Glutamatergic neuron (in vitro differentiated cells): ENCODE data around the gene E2F2. TPM values are rescaled to one million over a fixed set of nuclear protein-coding genes. Genes with fewer than 3 reads are reported as not detected.

Experiments used
- DNase-seq: peaks from one replicate; pipeline ENCODE4 v3.0.0; 2022
- H3K27ac Mint-ChIP-seq: one replicate; pipeline ENCODE4 v1.8.0; 2020; ENCODE audit warnings: mild to moderate bottlenecking, mixed read lengths, inconsistent platforms; ENCODE audit not compliant: unreplicated experiment
- H3K27me3 Mint-ChIP-seq: one replicate; pipeline ENCODE4 v1.8.0; 2020; ENCODE audit warnings: mild to moderate bottlenecking, moderate library complexity, mixed read lengths, inconsistent platforms; ENCODE audit not compliant: unreplicated experiment
- H3K36me3 Mint-ChIP-seq: one replicate; pipeline ENCODE4 v1.8.0; 2020; ENCODE audit warnings: mild to moderate bottlenecking, mixed read lengths, inconsistent platforms; ENCODE audit not compliant: unreplicated experiment
- H3K4me1 Mint-ChIP-seq: one replicate; pipeline ENCODE4 v1.8.0; 2020; ENCODE audit warnings: mild to moderate bottlenecking, low read depth, mixed read lengths, inconsistent platforms; ENCODE audit not compliant: unreplicated experiment
- H3K4me3 Mint-ChIP-seq: one replicate; pipeline ENCODE4 v1.8.0; 2020; ENCODE audit warnings: mild to moderate bottlenecking, mixed read lengths, inconsistent platforms; ENCODE audit not compliant: unreplicated experiment
- H3K9me3 Mint-ChIP-seq: one replicate; pipeline ENCODE4 v1.8.0; 2020; ENCODE audit warnings: mild to moderate bottlenecking, moderate library complexity, mixed read lengths, inconsistent platforms; ENCODE audit not compliant: unreplicated experiment
- total RNA-seq: library from RNA; stranded (reverse); fragmentation: NEBNext Ultra II Directional; extraction: Animal tissue kit (Norgen Biotek cat#: 25700); gene quantifications from one replicate; pipeline ENCODE4 v1.2.1, GENCODE V29; 2021; ENCODE audit not compliant: unreplicated experiment
- TF ChIP-seq, protein P1 (sequence below): fragments of 200-600 bp; sonication (generic); IDR thresholded peaks from one replicate; pipeline ENCODE4 v1.5.0; 2021; ENCODE audit not compliant: partially characterized antibody, unreplicated experiment

The E2F2 gene
- total RNA-seq, 1 donor from 2014 or later = 5.4 TPM

DNA sequence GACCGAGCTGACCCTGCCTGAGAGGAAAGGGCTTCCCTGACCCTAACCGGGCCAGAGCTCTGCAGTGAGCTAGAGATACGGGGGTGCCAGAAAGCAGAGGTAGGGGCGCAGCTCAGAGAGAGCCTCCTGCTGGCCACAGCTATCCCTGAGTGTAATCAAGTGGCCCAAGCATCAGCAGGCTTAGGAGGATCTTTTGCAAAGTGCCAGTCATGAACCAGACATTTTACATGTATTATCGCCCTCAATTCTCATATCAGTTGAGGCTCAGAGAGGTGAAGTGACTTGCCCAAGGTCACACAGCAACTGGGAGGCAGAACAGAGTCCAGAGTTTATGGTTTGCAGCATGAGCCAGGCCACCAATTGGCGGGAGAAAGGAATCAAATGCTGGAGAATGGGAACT is 35.3 kb upstream of the E2F2 start:
- Mint-ChIP-seq H3K36me3 (peaks cover 5% of the 10 kb centered on the region), H3K27ac (no peak overlapping the region), H3K4me1 (peaks cover 18% of the 10 kb centered on the region), H3K4me3 (peak overlapping the region; percentile 57), H3K27me3 (peaks cover 9% of the 10 kb centered on the region), H3K9me3 (peaks cover 3% of the 10 kb centered on the region)
- TF ChIP-seq, protein P1, sequence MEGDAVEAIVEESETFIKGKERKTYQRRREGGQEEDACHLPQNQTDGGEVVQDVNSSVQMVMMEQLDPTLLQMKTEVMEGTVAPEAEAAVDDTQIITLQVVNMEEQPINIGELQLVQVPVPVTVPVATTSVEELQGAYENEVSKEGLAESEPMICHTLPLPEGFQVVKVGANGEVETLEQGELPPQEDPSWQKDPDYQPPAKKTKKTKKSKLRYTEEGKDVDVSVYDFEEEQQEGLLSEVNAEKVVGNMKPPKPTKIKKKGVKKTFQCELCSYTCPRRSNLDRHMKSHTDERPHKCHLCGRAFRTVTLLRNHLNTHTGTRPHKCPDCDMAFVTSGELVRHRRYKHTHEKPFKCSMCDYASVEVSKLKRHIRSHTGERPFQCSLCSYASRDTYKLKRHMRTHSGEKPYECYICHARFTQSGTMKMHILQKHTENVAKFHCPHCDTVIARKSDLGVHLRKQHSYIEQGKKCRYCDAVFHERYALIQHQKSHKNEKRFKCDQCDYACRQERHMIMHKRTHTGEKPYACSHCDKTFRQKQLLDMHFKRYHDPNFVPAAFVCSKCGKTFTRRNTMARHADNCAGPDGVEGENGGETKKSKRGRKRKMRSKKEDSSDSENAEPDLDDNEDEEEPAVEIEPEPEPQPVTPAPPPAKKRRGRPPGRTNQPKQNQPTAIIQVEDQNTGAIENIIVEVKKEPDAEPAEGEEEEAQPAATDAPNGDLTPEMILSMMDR = no peak
- DNase-seq = no peak

DNA sequence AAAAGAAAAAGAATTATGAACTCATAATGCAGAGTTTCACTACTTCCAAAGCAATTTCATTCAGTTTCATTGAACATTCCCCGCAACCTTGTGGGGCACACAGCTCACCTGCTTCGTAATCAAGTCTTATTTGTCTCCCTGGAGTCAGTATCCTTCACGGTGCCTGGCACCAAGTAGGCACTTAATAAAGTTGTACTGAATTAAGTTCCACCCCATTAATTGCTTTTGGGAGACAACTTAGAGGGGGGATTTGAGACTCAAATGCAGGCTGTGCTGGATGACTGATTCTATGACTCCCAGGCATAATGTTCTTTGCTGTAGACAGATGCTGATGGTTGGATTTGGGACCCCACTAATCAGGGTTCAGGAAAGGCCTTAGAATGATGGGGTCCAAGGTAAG is 34.7 kb upstream of the E2F2 start:
- DNase-seq = no peak
- Mint-ChIP-seq H3K9me3 (peaks cover 3% of the 10 kb centered on the region), H3K27ac (no peak overlapping the region), H3K27me3 (peaks cover 9% of the 10 kb centered on the region), H3K36me3 (peaks cover 5% of the 10 kb centered on the region), H3K4me1 (peaks cover 19% of the 10 kb centered on the region), H3K4me3 (no peak overlapping the region)
- TF ChIP-seq, protein P1 = no peak

DNA sequence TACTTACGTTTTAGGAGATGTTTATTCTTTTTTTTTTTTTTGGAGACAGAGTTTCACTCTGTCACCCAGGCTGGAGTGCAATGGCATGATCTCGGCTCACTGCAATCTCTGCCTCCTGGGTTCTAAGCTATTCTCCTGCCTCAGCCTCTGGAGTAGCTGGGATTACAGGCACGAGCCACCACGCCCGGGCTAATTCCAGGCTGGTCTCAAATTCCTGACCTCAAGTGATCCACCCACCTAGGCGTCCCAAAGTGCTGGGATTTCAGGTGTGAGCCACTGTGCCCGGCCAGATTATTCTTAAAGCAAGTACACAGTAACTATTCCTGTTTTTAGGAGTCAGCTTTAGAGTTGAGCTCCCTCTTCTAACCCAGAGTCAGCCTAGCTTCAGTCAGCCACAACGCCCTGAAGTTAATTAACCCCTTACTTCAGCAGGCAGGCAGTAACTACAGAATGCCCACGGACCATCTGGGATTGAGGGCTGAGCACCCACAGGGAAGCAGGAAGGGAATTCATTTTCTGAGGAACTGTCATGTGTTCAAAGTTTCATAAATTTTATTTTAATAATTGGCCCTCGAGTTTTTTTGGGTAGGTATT is 33.6 kb upstream of the E2F2 start:
- Mint-ChIP-seq H3K36me3 (peaks cover 5% of the 10 kb centered on the region), H3K4me1 (peaks cover 25% of the 10 kb centered on the region), H3K4me3 (no peak overlapping the region), H3K27ac (no peak overlapping the region), H3K27me3 (peaks cover 12% of the 10 kb centered on the region), H3K9me3 (peaks cover 6% of the 10 kb centered on the region)
- TF ChIP-seq, protein P1 = no peak
- no peak for DNase-seq

DNA sequence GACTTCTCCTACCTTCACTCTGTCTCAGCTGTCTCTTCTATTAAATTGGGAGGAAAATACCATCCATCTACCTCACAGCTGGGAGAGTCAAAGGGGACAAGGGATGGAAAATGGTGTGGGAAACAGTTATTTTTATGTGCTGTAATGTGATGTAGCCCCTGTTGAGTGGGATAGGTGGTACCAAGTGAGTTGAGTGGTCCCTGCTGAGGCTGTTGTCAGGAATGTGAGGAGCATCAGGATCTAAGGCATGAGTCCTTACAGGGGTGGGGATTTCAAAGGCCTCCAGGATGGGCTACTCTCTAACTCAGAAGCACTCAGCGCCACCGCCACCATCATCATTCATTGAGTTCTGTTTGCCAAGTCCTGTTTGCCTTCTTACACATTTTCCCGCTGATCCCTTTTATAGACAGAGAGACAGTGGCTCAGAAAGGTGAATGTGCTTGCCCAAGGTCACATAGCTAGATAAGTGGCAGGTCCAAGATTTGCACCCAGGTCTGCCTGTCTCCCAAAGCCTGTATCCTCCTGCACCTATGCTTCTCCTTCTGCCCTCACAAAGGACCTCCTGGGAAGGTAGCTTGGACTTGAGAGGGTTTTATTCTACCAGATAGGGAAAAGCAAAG is 32.8 kb upstream of the E2F2 start:
- Mint-ChIP-seq H3K4me3 (no peak overlapping the region), H3K36me3 (peaks cover 5% of the 10 kb centered on the region), H3K9me3 (peaks cover 7% of the 10 kb centered on the region), H3K4me1 (peaks cover 27% of the 10 kb centered on the region), H3K27ac (no peak overlapping the region), H3K27me3 (peaks cover 11% of the 10 kb centered on the region)
- TF ChIP-seq, protein P1 = no peak
- no peak for DNase-seq

DNA sequence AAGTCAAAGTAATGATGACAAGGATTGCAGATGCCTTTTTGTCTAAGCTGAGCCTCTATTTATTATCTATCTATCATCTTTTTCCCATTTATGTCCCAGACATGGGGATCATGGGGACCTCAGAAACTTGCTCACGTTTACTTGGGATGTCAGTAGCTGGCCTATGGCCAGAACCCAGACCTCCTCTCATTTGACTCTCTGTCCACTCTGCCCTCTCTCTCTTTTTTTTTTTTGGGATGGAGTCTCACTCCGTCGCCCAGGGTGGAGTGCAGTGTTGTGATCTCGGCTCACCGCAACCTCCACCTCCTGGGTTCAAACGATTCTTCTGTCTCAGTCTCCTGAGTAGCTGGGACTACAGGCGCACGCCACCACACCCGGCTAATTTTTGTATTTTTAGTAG is 32.0 kb upstream of the E2F2 start:
- H3K4me3 Mint-ChIP-seq = no peak overlapping the region
- DNase-seq = no peak
- H3K27me3 Mint-ChIP-seq = peaks cover 7% of the 10 kb centered on the region
- H3K36me3 Mint-ChIP-seq = no peaks in the 10 kb centered on the region
- TF ChIP-seq, protein P1 = no peak
- H3K9me3 Mint-ChIP-seq = peaks cover 7% of the 10 kb centered on the region
- H3K4me1 Mint-ChIP-seq = peaks cover 22% of the 10 kb centered on the region
- no peak overlapping the region for H3K27ac Mint-ChIP-seq
